Stimulated activated CD8-positive, alpha-beta memory T cell treated with anti-CD3 and anti-CD28 coated beads, Interleukin-12 subunit alpha, Interleukin-12 subunit beta, amount 100 ng/mL, for 4 hours (primary cell): ENCODE results near the gene TRIM33.
"Not testable (repeated sequence)": the region's sequence is repeated elsewhere in the genome, so short reads cannot be mapped to it uniquely, and the experiment has no call there.

Experiments
- DNase-seq: peaks from one replicate; pipeline ENCODE4 v3.0.0-alpha.2; 2020; ENCODE audit warnings: low read depth

Gene TRIM33

GRCh38 chr1:114466334-114467014 lies 44.5 kb downstream of the TRIM33 start:
- DNase-seq = no peak

- DNase-seq = no peak
These were observed 48.0 kb downstream of the TRIM33 start for GRCh38 chr1:114462963-114463362.

- no peak for DNase-seq
These were observed 48.7 kb downstream of the TRIM33 start for GRCh38 chr1:114462341-114462740.

GRCh38 chr1:114458237-114458777 lies 52.7 kb downstream of the TRIM33 start:
- DNase-seq = no peak

- no peak for DNase-seq
These were observed 53.2 kb downstream of the TRIM33 start for GRCh38 chr1:114457675-114458236.

GRCh38 chr1:114456586-114456985 lies 54.4 kb downstream of the TRIM33 start:
- no peak for DNase-seq

GRCh38 chr1:114455102-114455785 lies 55.8 kb downstream of the TRIM33 start:
- no peak for DNase-seq

GRCh38 chr1:114454539-114454938 lies 56.5 kb downstream of the TRIM33 start:
- DNase-seq = no peak

- DNase-seq = no peak
These were observed 57.6 kb downstream of the TRIM33 start for GRCh38 chr1:114453361-114453784.

GRCh38 chr1:114448370-114449036 lies 62.5 kb downstream of the TRIM33 start:
- DNase-seq = no peak

GRCh38 chr1:114446198-114446597 lies 64.8 kb downstream of the TRIM33 start:
- DNase-seq = no peak

GRCh38 chr1:114443226-114443625 lies 67.8 kb downstream of the TRIM33 start:
- not testable (repeated sequence) for DNase-seq

- DNase-seq = no peak
These were observed 69.7 kb downstream of the TRIM33 start for GRCh38 chr1:114441332-114441731.

GRCh38 chr1:114439369-114439768 lies 71.6 kb downstream of the TRIM33 start:
- DNase-seq = no peak

GRCh38 chr1:114437812-114438211 lies 73.2 kb downstream of the TRIM33 start:
- no peak for DNase-seq

GRCh38 chr1:114436799-114437198 lies 74.2 kb downstream of the TRIM33 start:
- DNase-seq = no peak

GRCh38 chr1:114435088-114435715 lies 75.8 kb downstream of the TRIM33 start:
- DNase-seq = no peak

GRCh38 chr1:114431026-114431425 lies 80.0 kb downstream of the TRIM33 start:
- DNase-seq = no peak

GRCh38 chr1:114428083-114428754 lies 82.8 kb downstream of the TRIM33 start:
- DNase-seq = no peak

- no peak for DNase-seq
These were observed 83.4 kb downstream of the TRIM33 start for GRCh38 chr1:114427612-114428011.

- no peak for DNase-seq
These were observed 87.5 kb downstream of the TRIM33 start for GRCh38 chr1:114423455-114423854.
